SK-N-SH treated with all-trans-retinoic acid at 6 μM for 48 hours (cell line): ENCODE results near the gene CD96.

Experiments used
- ATAC-seq: fragments of 200-7000 bp; cut with Tn5 transposase; 3 replicates; pipeline ENCODE4 v1.9.1; 2020; ENCODE audit warnings: mild to moderate bottlenecking, moderate library complexity
- ARNTL ChIP-seq: fragments of 450-650 bp; formaldehyde crosslinking; IDR thresholded peaks from 2 replicates; pipeline ENCODE4 v1.5.0; 2020; ENCODE audit warnings: low read depth, mild to moderate bottlenecking, moderate library complexity, borderline replicate concordance
- BACH2 ChIP-seq: fragments of 250-450 bp; sonication (Bioruptor Pico); IDR thresholded peaks from 2 replicates; pipeline ENCODE4 v1.9.0; 2021; ENCODE audit warnings: mild to moderate bottlenecking, borderline replicate concordance
- CSRNP3 ChIP-seq: fragments of 250-450 bp; sonication (Bioruptor Pico); IDR thresholded peaks from 2 replicates; pipeline ENCODE4 v1.5.1; 2021; ENCODE audit warnings: mild to moderate bottlenecking, moderate library complexity
- ESRRG ChIP-seq: fragments of 250-450 bp; sonication (Bioruptor Pico); IDR thresholded peaks from 2 replicates; pipeline ENCODE4 v1.6.1; 2021; ENCODE audit warnings: mild to moderate bottlenecking
- GLIS3 ChIP-seq: fragments of 250-450 bp; sonication (Bioruptor Pico); IDR thresholded peaks from 2 replicates; pipeline ENCODE4 v1.5.0; 2020; ENCODE audit warnings: mild to moderate bottlenecking, moderate library complexity
- ISL1 ChIP-seq: fragments of 250-450 bp; sonication (Bioruptor Pico); IDR thresholded peaks from 2 replicates; pipeline ENCODE4 v2.1.2; 2022; ENCODE audit warnings: mild to moderate bottlenecking, moderate library complexity
- OSR1 ChIP-seq: fragments of 250-450 bp; sonication (Bioruptor Pico); IDR thresholded peaks from 2 replicates; pipeline ENCODE4 v1.8.0; 2022; ENCODE audit warnings: moderate library complexity, mild to moderate bottlenecking, inconsistent platforms
- PATZ1 ChIP-seq: fragments of 250-450 bp; sonication (Bioruptor Pico); IDR thresholded peaks from 2 replicates; pipeline ENCODE4 v1.8.0; 2020; ENCODE audit warnings: mild to moderate bottlenecking, moderate library complexity, borderline replicate concordance
- POU6F1 ChIP-seq: fragments of 250-450 bp; sonication (Bioruptor Pico); IDR thresholded peaks from 2 replicates; pipeline ENCODE4 v1.8.0; 2021; ENCODE audit warnings: low read depth, mild to moderate bottlenecking, moderate library complexity, borderline replicate concordance
- PPARA ChIP-seq: fragments of 250-450 bp; sonication (Bioruptor Pico); IDR thresholded peaks from 2 replicates; pipeline ENCODE4 v1.5.0; 2020; ENCODE audit warnings: mild to moderate bottlenecking, borderline replicate concordance
- TCF4 ChIP-seq: fragments of 250-450 bp; sonication (Bioruptor Pico); IDR thresholded peaks from 2 replicates; pipeline ENCODE4 v1.8.0; 2021; ENCODE audit warnings: mild to moderate bottlenecking, moderate library complexity, borderline replicate concordance
- TOX ChIP-seq: fragments of 250-450 bp; sonication (Bioruptor Pico); IDR thresholded peaks from 2 replicates; pipeline ENCODE4 v1.8.0; 2021; ENCODE audit warnings: mild to moderate bottlenecking, moderate library complexity, borderline replicate concordance
- TSHZ2 ChIP-seq: fragments of 250-450 bp; sonication (Bioruptor Pico); IDR thresholded peaks from 2 replicates; pipeline ENCODE4 v1.5.0; 2020; ENCODE audit warnings: mild to moderate bottlenecking, moderate library complexity
- ZC3H10 ChIP-seq: fragments of 250-450 bp; sonication (Bioruptor Pico); IDR thresholded peaks from 2 replicates; pipeline ENCODE4 v1.5.1; 2021; ENCODE audit warnings: mild to moderate bottlenecking, moderate library complexity
- ZFP3 ChIP-seq: fragments of 250-450 bp; sonication (Bioruptor Pico); IDR thresholded peaks from 2 replicates; pipeline ENCODE4 v1.5.0; 2020; ENCODE audit warnings: mild to moderate bottlenecking, moderate library complexity
- ZFP30 ChIP-seq: fragments of 450-650 bp; formaldehyde crosslinking; IDR thresholded peaks from 2 replicates; pipeline ENCODE4 v1.5.0; 2022; ENCODE audit warnings: mild to moderate bottlenecking, moderate library complexity
- ZNF70 ChIP-seq: fragments of 450-650 bp; formaldehyde crosslinking; IDR thresholded peaks from 2 replicates; pipeline ENCODE4 v1.5.0; 2020; ENCODE audit warnings: mild to moderate bottlenecking, moderate library complexity
- ZNF8 ChIP-seq: fragments of 450-650 bp; formaldehyde crosslinking; IDR thresholded peaks from 2 replicates; pipeline ENCODE4 v1.5.0; 2020; ENCODE audit warnings: mild to moderate bottlenecking, moderate library complexity
- TF ChIP-seq, protein P1 (sequence below): fragments of 250-450 bp; sonication (Bioruptor Pico); IDR thresholded peaks from 2 replicates; pipeline ENCODE4 v1.5.1; 2020; ENCODE audit warnings: low read depth, mild to moderate bottlenecking, moderate library complexity

Gene CD96

DNA sequence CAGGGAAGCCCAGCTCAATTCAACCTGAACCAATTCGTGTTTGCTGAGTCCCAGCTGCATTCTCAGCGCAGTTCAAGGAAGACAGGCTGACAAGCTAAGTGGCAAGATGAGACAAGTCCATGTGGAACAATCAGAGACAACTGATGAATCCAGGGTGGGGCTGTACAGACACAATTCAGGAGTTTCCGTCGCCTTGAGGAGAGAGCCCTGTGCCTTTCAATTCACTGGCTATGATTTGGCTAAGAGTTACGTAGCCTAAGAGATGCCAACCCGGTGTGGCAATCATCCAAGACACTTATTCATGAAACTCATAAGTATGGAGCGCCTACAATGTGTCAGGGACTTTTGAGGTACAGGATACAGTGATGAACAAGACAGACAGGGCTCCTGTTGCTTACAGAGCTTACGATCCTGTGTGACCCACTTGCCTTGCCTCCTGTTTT, 68.6 kb downstream of the CD96 start:
- no peak for ATAC-seq
- TF ChIP-seq ZFP3 (no peak), ZC3H10 (CRISPR knock-in tag) (no peak), GLIS3 (CRISPR knock-in tag) (no peak), TOX (no peak), PPARA (CRISPR knock-in tag) (no peak), TCF4 (CRISPR knock-in tag) (no peak), ESRRG (CRISPR knock-in tag) (no peak), ZFP30 (no peak), TSHZ2 (CRISPR knock-in tag) (no peak), ISL1 (CRISPR knock-in tag) (no peak), CSRNP3 (no peak), BACH2 (no peak), ARNTL (CRISPR knock-in tag) (no peak), POU6F1 (CRISPR knock-in tag) (no peak), ZNF8 (CRISPR knock-in tag) (no peak)
- TF ChIP-seq, protein P1, sequence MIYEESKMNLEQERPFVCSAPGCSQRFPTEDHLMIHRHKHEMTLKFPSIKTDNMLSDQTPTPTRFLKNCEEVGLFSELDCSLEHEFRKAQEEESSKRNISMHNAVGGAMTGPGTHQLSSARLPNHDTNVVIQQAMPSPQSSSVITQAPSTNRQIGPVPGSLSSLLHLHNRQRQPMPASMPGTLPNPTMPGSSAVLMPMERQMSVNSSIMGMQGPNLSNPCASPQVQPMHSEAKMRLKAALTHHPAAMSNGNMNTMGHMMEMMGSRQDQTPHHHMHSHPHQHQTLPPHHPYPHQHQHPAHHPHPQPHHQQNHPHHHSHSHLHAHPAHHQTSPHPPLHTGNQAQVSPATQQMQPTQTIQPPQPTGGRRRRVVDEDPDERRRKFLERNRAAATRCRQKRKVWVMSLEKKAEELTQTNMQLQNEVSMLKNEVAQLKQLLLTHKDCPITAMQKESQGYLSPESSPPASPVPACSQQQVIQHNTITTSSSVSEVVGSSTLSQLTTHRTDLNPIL (CRISPR knock-in tag) = no peak

DNA sequence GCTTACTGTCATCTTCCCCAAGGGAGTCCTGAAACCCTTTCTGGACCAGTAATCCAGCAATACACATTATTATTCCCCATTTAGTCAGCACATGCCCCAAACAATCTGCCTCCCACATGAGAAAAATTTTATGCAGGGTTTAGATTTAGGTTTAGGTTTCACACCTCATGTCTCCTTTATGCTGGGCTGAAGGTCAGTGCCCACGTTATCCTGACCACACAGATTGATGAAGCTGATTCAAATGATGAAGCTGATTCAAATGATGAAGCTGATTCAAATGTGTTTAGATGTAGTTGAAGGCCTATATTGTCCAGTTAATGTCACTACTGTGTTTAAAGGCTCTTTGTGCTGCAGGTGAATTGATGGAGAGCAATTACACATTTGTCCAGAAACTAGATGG, 71.3 kb downstream of the CD96 start:
- ATAC-seq = no peak

GRCh38 chr3:111615880-111616279, 73.9 kb downstream of the CD96 start:
- no peak for ATAC-seq
- TF ChIP-seq OSR1 (CRISPR knock-in tag) (no peak), TCF4 (CRISPR knock-in tag) (no peak), ZFP3 (no peak), ISL1 (CRISPR knock-in tag) (no peak), PATZ1 (CRISPR knock-in tag) (no peak), POU6F1 (CRISPR knock-in tag) (no peak), ARNTL (CRISPR knock-in tag) (no peak), ZNF8 (CRISPR knock-in tag) (no peak), CSRNP3 (no peak), PPARA (CRISPR knock-in tag) (no peak), ZNF70 (no peak), BACH2 (no peak)

More for the DNA sequence above, 71.3 kb downstream of the CD96 start:
- no peak for TF ChIP-seq ZFP30
- TF ChIP-seq PATZ1 (CRISPR knock-in tag) = no peak
